Stimulated activated CD8-positive, alpha-beta memory T cell treated with anti-CD3 and anti-CD28 coated beads, Interleukin-7, amount 100 ng/mL, for 1 hour (primary cell): ENCODE data around the gene RET.

Experiments used
- DNase-seq, 2 donors: peaks; one replicate each; pipeline ENCODE4 v3.0.0-alpha.2; 2020; ENCODE audit warnings: low read depth in 2 of 2

RET gene

GRCh38 chr10:43044961-43045621, 31.8 kb upstream of the RET start:
- no peak for DNase-seq

GRCh38 chr10:43045631-43046287, 31.1 kb upstream of the RET start:
- DNase-seq = no peak

DNA sequence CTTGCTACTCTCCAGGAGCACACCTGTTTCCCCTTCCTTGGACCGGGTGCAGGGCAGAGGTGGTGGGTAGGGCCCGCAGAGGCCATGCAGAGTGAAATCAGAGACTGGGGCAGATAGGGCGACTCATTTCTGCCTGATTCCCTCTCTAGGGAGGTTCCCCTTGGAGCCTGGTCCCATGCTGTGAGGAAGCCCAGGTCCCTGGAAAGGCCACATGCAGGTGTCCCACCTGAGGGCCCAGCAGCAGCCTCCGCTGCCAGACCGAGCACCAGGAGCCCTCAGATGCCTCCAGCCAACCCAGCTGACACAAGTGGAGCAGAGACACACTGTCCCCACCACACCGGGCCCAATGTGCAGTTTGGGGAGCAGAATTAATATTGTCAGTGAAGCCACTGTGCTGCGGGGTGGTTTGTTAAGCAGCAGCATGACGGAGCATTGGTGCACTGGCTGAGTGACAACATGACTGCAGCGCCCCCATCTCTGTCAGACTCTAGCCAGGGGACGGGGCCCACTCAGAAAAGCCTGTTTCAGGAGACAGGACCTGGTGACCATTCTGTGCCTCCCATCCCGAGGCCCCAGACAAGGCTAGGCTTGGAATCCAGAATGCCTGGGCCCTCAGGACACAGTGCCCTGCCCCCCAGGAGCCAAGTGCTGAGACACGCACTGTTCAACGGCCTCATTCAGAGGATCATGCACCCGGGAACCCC, 30.4 kb upstream of the RET start:
- DNase-seq = no peak

DNA sequence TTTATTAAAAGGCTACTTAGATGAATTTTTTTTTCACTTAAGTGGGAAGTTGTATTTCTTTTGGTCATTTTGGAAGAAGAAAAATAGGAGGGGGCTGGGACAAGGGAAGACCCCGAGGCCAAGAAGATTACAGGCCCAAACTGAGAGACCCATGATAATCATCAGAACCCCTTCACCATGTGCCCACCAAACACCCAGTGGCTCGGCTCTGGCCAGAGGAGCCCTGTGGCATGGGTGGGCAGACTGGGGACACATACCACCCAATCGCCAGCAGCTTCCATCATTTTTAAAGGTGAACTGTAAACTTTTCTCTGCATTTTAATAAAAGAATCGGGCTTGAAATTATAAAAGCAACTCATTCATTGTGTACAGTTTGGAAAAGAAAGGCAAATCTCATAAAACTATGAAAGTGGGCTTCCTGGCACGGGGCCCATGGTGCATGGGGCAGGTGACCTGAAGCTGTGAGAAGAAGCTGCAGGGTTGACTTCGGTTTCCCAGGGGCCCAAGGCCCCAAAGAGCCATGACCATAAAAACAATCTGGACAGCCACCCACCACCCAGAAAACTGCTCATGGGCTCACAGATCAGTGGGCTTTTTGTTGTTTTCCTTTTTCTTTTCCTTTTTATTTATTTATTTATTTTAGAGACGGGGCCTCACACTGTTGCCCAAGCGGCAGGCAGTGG, 29.4 kb upstream of the RET start:
- no peak for DNase-seq

DNA sequence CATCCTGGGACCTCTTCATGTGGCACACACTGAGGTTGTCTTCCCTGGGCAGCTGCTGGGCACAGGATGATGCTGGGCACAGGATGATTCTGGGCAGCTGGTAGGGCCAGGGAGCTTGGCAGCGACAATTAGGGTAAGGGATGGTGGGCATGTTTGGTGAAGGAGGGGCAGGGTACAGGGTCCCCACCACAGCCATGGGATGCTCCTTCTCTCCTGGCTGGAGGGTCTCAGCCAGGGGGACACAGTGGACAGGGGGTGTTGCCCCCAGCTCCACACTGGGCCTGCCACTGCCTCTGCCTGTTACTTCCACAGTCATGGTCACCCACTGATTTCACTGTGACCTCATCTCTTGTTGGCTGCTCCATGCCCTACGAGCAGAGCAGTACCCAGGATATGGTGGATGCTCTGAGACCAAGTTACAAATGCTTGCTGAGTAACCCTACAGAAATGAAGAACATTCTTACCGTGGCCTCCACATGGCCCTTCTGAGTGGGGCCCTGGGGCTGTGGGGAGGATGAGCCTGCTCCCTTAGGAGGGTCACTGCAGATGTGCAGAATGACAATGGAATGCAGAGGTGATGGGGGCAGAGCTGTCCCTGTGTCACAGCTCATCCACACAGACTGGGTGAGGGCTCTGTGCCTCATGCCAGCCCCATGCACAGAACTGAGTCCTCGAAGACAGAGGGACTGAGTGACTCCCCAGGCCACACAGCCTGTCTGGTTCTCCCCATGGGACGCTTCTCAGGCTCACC, 28.4 kb upstream of the RET start:
- no peak for DNase-seq

DNA sequence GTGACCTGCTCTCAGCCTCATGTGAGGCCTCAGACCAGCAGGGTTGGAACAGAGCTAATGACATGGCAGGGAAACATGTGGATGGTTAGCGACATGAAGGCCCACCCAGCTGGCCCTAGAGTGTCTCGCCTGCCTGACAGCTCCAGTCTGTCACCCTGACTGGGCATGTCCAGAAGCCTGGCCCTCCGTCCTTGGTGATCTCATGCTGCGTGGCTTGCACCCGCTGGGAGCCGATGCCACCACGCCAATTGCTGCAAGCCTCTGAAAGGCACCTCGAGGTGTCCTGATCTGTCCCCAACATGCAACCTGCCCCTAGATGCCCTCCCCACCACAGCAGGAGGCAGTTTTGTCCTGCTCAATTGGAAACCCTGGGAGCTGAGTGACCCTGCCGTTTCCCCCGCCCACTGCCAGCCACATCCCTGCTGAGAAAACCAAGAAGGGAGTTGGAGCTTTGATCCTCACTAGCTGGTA, 27.8 kb upstream of the RET start:
- no peak for DNase-seq

DNA sequence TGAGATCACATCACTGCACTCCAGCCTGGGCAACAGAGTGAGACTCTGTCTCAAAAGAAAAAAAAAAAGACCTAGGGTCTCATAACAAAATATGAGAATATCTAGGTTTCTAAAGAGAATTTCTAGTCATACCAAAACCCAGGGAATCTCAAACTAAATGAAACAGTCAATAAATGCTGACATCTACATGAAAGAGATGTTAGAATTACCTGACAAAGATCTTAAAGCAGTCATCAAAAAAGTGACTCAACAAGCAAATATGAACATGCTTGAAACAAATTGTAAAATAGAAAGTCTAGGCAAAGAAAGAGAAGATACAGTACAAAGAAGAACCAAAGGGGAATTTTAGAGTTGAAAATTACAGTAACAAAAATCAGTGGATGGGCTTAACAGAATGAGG, 26.9 kb upstream of the RET start:
- DNase-seq = no peak

DNA sequence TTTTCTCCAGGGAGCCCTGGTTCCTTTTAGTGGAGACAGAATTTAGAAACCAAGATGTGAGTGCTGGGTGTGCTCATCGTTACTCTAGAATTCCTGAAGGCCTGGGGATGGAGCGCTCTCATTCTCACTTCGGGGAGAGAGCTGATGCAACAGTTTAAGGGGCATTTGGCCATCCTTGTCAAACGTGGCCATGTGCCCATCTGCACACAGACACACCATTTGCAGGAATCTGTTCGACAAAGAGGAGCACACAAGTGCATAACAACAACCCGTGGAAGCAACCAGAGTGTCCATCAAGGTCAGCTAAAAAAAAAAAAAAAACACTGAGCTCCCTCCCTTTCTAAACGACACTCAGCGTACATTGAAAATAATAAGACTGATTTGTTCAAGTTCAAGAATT, 23.0 kb upstream of the RET start:
- no peak for DNase-seq

- DNase-seq = no peak
These were observed 22.3 kb upstream of the RET start for GRCh38 chr10:43054593-43054992.

GRCh38 chr10:43055217-43055616, 21.7 kb upstream of the RET start:
- DNase-seq = no peak

DNA sequence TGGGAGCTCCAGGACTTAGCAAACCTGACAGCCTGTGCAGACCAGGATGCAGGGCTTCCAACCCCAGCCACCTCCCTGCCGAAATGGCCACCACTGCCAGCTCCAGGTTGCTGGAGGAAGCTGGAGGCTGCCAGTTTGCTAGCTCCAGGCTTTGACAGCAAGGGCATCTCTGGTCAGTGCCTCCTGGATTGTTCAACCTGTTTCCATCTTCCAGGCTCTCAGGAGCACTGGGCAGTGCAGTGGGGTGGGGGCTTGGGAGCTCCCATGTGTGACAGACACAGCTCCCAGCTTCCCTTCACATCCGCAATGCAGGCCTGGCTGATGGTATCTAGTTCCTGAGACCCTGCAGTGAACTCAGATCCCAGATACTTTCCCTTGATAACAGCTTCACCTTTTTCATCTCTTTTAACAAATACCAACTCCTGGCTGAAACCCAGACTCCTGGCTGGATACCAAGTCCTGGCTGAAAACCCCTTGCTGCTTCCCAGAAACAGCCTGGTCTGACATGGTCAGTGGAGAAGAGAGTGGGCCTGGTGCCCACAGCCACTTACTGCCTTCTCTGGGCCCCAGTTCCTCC, 20.8 kb upstream of the RET start:
- DNase-seq = no peak

- DNase-seq = no peak
These were observed 20.3 kb upstream of the RET start for GRCh38 chr10:43056568-43057011.

DNA sequence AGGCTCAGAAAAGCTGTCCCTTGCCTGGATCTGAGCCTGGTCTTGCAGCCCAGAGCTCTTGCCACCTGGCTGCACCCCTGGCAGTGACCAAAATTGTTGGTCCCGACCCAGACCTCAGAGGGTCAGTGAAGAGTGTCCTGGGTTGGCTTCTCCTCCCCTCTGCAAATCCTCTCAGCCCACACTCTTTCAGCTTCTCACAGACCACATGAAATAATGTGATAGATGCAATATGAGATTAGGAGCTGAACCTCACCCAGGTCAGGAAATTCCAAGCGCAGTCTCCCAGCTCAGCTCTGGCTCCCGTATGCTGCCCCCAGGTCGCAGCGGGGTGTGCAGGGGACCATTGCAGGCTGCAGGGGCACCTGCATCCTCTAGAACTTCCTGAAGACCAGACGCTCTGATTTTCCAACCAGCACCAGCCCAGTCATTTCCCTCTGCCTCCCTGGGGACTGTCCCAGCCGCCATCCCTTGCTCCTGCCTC, 19.6 kb upstream of the RET start:
- DNase-seq = no peak

DNA sequence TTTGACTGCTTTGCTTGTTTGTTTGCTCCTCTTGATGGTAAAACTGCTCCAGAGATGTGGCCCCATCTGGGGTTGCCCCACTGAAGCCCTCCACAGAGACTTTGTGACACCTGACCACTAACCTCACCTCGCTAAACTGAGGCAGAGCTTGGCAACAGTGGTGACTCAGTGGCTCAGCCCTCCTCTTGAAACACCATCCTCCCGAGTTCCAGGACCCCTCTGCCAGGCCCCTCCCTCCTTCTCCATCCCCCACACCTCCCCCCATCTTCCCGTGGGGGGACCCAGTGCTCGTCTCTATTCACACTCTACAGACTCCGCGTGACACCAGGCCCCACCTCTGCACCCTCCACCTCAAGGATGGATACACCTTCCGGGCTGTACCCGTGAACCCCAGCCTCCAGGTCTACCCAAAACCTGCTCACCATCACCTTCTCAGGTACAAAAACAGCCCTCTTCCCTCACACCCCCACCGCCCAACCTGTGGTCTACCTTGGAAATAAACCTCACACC, 19.0 kb upstream of the RET start:
- no peak for DNase-seq

GRCh38 chr10:43058716-43059335, 18.0 kb upstream of the RET start:
- no peak for DNase-seq

- no peak for DNase-seq
These were observed 17.5 kb upstream of the RET start for GRCh38 chr10:43059336-43059720.

DNA sequence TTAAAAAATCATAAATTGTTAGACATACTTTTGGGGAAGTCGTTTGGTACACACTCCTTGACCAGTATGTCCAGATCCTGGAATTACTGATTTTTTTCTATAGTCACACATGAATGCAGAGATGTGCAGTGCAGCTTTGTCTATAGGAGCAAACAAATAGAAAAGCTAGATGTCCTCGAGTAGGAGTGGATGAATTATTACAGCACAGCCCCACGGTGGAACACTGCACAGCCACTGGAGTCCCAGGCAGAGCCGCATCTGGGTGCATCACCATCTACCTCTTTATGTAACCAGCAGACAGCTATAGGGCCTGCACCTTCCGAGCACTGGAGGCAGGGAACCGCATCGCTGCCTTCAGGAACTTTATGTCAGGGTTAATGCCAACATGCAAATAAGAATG, 17.0 kb upstream of the RET start:
- DNase-seq = no peak

- no peak for DNase-seq
These were observed 16.6 kb upstream of the RET start for GRCh38 chr10:43060291-43060690.

DNA sequence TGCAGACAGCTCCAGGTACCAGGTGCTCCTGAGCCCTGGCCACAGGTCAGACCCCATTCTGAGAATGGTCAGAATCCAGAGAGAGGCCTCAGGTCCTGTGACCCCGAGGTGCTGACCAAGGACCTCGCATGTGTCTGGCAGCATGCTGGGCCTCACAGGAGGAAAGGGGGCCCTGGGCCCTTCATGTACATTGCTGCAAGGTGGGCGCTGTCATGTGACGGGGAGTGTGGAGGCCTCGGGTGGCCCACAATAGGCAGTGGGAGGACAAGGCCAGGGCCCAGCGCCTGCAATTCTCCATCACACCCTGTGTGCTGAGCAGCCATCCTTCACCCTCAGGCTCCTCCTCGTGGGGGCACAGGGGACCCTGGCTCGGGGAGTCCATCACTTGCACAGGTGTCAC, 15.5 kb upstream of the RET start:
- DNase-seq = no peak

DNA sequence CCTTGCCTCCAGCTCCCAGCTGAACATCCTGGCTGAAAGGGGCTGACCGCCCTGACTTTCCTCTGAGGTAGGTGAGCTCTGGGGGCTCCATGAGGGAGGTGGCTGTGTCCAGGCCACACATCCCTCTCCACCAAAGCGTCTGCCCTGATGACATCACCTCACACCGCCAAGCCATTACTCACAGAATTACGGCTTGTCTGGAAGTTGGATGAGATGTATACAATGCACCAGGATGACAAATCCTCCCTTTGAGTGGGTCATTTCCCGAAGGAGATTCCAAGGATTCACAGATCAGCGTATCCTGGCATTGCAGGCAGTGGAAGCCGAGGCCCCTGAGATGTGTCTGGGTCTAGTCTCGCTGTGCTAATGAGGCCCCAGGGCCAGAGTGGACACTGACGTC, 15.1 kb upstream of the RET start:
- no peak for DNase-seq
